GF-D8 (cell line): ENCODE data around the gene C14orf119.

ENCODE experiments used
- DNase-seq: peaks from one replicate; lab custom pipeline; 2025; lab: John Stamatoyannopoulos, UW

C14orf119 gene

GRCh38 chr14:23109769-23110168 is 14.5 kb downstream of the C14orf119 start:
- DNase-seq, result no peak

- DNase-seq, result peak; percentile 89
These were observed 15.5 kb downstream of the C14orf119 start for GRCh38 chr14:23110579-23111365.

GRCh38 chr14:23112359-23113178 is 17.3 kb downstream of the C14orf119 start:
- peak; percentile 98 for DNase-seq

- peak; percentile 96 for DNase-seq
These were observed 18.3 kb downstream of the C14orf119 start for GRCh38 chr14:23113431-23114119.

- DNase-seq, result no peak
These were observed 18.8 kb downstream of the C14orf119 start for GRCh38 chr14:23114120-23114458.

GRCh38 chr14:23114669-23115038 is 19.3 kb downstream of the C14orf119 start:
- DNase-seq, result no peak

- peak; percentile 85 for DNase-seq
These were observed 19.9 kb downstream of the C14orf119 start for GRCh38 chr14:23115039-23115731.

- DNase-seq, result no peak
These were observed 20.6 kb downstream of the C14orf119 start for GRCh38 chr14:23115918-23116317.

- DNase-seq, result no peak
These were observed 22.2 kb downstream of the C14orf119 start for GRCh38 chr14:23117371-23118020.

GRCh38 chr14:23118506-23119362 is 23.4 kb downstream of the C14orf119 start, which contains the start of gene CEBPE:
Gene CEBPE, minus strand, starts transcription at chr14:23119255. Its CDS starts 164 bp downstream, at chr14:23119091.
- DNase-seq, result peak; percentile 89

GRCh38 chr14:23119363-23120327 is 24.3 kb downstream of the C14orf119 start:
- DNase-seq, result peak; percentile 94

- DNase-seq, result peak; percentile 64
These were observed 25.4 kb downstream of the C14orf119 start for GRCh38 chr14:23120541-23121251.

- DNase-seq, result no peak
These were observed 26.1 kb downstream of the C14orf119 start for GRCh38 chr14:23121361-23121771.

GRCh38 chr14:23122086-23122485 is 26.8 kb downstream of the C14orf119 start:
- DNase-seq, result no peak

GRCh38 chr14:23123419-23123818 is 28.1 kb downstream of the C14orf119 start:
- no peak for DNase-seq

GRCh38 chr14:23124337-23124954 is 29.1 kb downstream of the C14orf119 start:
- no peak for DNase-seq

- DNase-seq, result no peak
These were observed 29.7 kb downstream of the C14orf119 start for GRCh38 chr14:23125011-23125410.

GRCh38 chr14:23125933-23126524 is 30.7 kb downstream of the C14orf119 start:
- no peak for DNase-seq
